Panc1 (cell line): ENCODE results near the gene TBC1D17. TPM values are rescaled to one million over a fixed set of nuclear protein-coding genes. Genes with fewer than 3 reads are reported as not detected.

Source experiments
- ATAC-seq: fragments of 200-7000 bp; cut with Tn5 transposase; 2 replicates; pipeline ENCODE4 v1.9.1; 2020; ENCODE audit warnings: mild to moderate bottlenecking, moderate library complexity
- BruUV-seq: library from RNA; stranded (reverse); fragments of 400-500 nt; replicated peaks from 2 replicates; lab custom pipeline; 2021; lab: Mats Ljungman, UMichigan
- CTCF ChIA-PET: fragments of 300-600 bp; sonication (Branson Sonifier 250); formaldehyde crosslinking; loops from one replicate; lab custom pipeline; 2022; ENCODE audit warnings: antibody characterized with exemption; lab: Charles Lee
- POLR2A ChIA-PET: fragments of 300-600 bp; sonication (Branson Sonifier 250); formaldehyde crosslinking; loops from one replicate; lab custom pipeline; 2022; ENCODE audit warnings: antibody characterized with exemption; lab: Charles Lee
- DNase-seq: peaks from one replicate; pipeline ENCODE4 v3.0.0-alpha.2; 2010; ENCODE audit warnings: low read depth, low spot score
- H3K27ac ChIP-seq: 2 replicates; pipeline ENCODE4 v1.5.1; 2011; ENCODE audit warnings: mild to moderate bottlenecking, low read length, inconsistent platforms
- H3K27me3 ChIP-seq: fragments of 200-500 bp; sonication (Bioruptor generic); 2 replicates; pipeline ENCODE4 v1.6.0; 2014; ENCODE audit warnings: low read length, inconsistent platforms; ENCODE audit not compliant: control insufficient read depth, insufficient read depth
- H3K36me3 ChIP-seq: fragments of 200-500 bp; sonication (Bioruptor generic); 2 replicates; pipeline ENCODE4 v1.5.1; 2014; ENCODE audit warnings: inconsistent platforms, mild to moderate bottlenecking, low read length, moderate library complexity; ENCODE audit not compliant: control insufficient read depth, insufficient read depth
- H3K4me1 ChIP-seq: 2 replicates; pipeline ENCODE4 v1.5.1; 2011; ENCODE audit warnings: inconsistent platforms, mild to moderate bottlenecking, low read length, moderate library complexity; ENCODE audit not compliant: control insufficient read depth, insufficient read depth
- H3K4me3 ChIP-seq, 2 experiments: 2 replicates each; pipeline ENCODE4 v1.5.1; 2011 to 2012; ENCODE audit warnings: low read depth in 2 of 2, low read length in 2 of 2, mild to moderate bottlenecking in 2 of 2, inconsistent platforms in 1 of 2, moderate library complexity in 1 of 2
- H3K9me3 ChIP-seq: fragments of 200-500 bp; sonication (Bioruptor generic); 2 replicates; pipeline ENCODE4 v1.5.1; 2014; ENCODE audit warnings: low read depth, mild to moderate bottlenecking, inconsistent platforms, low read length, moderate library complexity; ENCODE audit not compliant: control insufficient read depth, insufficient read depth
- CTCF ChIP-seq: fragments of 450-650 bp; IDR thresholded peaks from 2 replicates; pipeline ENCODE4 v1.5.1; 2017; ENCODE audit warnings: mild to moderate bottlenecking
- POLR2AphosphoS5 ChIP-seq: IDR thresholded peaks from 2 replicates; pipeline ENCODE4 v1.6.1; 2012; ENCODE audit warnings: mild to moderate bottlenecking, low read depth, low read length, moderate library complexity
- REST ChIP-seq, 2 experiments: IDR thresholded peaks; 2 replicates each; pipeline ENCODE4 v1.6.1; 2011 to 2012; ENCODE audit warnings: low read depth in 2 of 2, control low read depth in 1 of 2, low read length in 1 of 2, mild to moderate bottlenecking in 1 of 2, moderate library complexity in 1 of 2; ENCODE audit not compliant: insufficient read depth in 1 of 2
- SIN3A ChIP-seq: IDR thresholded peaks from 2 replicates; pipeline ENCODE4 v1.6.1; 2012; ENCODE audit warnings: low read depth, mild to moderate bottlenecking, low read length, moderate library complexity, borderline replicate concordance; ENCODE audit not compliant: insufficient read depth
- TCF7L2 ChIP-seq: IDR thresholded peaks from 2 replicates; pipeline ENCODE4 v1.6.1; 2011; ENCODE audit warnings: mild to moderate bottlenecking, low read depth, low read length, inconsistent platforms
- in situ Hi-C: cut with HindIII; loops from 2 replicates; pipeline ENCODE4 v1.10.0; 2016; ENCODE audit warnings: low sequenced_read_pairs, low pct_unique_long_range_greater_than_20kb
- intact Hi-C: fragments of 100-400 bp; cut with micrococcal nuclease; formaldehyde crosslinking; loops from one replicate; pipeline ENCODE4 v1.10.0; 2022; ENCODE audit not compliant: unreplicated experiment
- total RNA-seq: library from RNA; stranded (reverse); gene quantifications from one replicate; pipeline ENCODE4 v1.2.1, GENCODE V29; 2021; ENCODE audit not compliant: unreplicated experiment

TBC1D17 gene
- total RNA-seq, 1 experiment from 2014 or later, result 43.2 TPM

- CTCF ChIA-PET, result no interaction called here
- intact Hi-C loops, result no loop called here
- ATAC-seq, result peak; percentile 87
Observed at GRCh38 chr19:49877879-49878743, 609 bp downstream of the TBC1D17 start.

GRCh38 chr19:49878744-49879070 lies 1.2 kb downstream of the TBC1D17 start:
- ChIA-PET POLR2A (no interaction called here), CTCF (no interaction called here)
- intact Hi-C loops, result no loop called here
- DNase-seq (no peak), ATAC-seq (no peak)
- no peaks in the 10 kb centered on the region for H3K27me3 ChIP-seq
- peaks cover 16% of the 10 kb centered on the region for H3K4me1 ChIP-seq
- no TSS peak for BruUV-seq
- H3K4me3 ChIP-seq, result peak overlapping the region; percentile 89 to 92
- H3K9me3 ChIP-seq, result no peaks in the 10 kb centered on the region
- H3K27ac ChIP-seq, result peak overlapping the region; percentile 98
- in situ Hi-C loops, result no loop called here
- TF ChIP-seq POLR2AphosphoS5, result no peak
- no peak for TF ChIP-seq REST (IDR thresholded peaks at IDR 0.05; ENCODE audit: insufficient read depth in 1 of 2, low read depth in 2 of 2, low read length in 1 of 2)
- TF ChIP-seq CTCF, result no peak
- peaks cover 5% of the 10 kb centered on the region; the same call in 1 of the 2 replicates for H3K36me3 ChIP-seq

More at GRCh38 chr19:49877879-49878743, 609 bp downstream of the TBC1D17 start:
- peaks cover 5% of the 10 kb centered on the region; the same call in 1 of the 2 replicates for H3K36me3 ChIP-seq
- BruUV-seq, result no TSS peak
- H3K4me3 ChIP-seq, result peak overlapping the region; percentile 89 to 92
- H3K9me3 ChIP-seq, result no peaks in the 10 kb centered on the region
- H3K27me3 ChIP-seq, result no peaks in the 10 kb centered on the region
- DNase-seq, result no peak
- in situ Hi-C loops, result no loop called here
- no peak for TF ChIP-seq SIN3A
- TF ChIP-seq POLR2AphosphoS5, result no peak
- TF ChIP-seq TCF7L2, result no peak
- TF ChIP-seq REST (IDR thresholded peaks at IDR 0.05; ENCODE audit: insufficient read depth in 1 of 2, low read depth in 2 of 2, low read length in 1 of 2), result no peak
- TF ChIP-seq CTCF, result no peak
- H3K4me1 ChIP-seq, result peaks cover 16% of the 10 kb centered on the region
- POLR2A ChIA-PET, result no interaction called here
- H3K27ac ChIP-seq, result peak overlapping the region; percentile 98
